GM12891 (cell line): Measurements from ENCODE around the gene ROCK2.

Experiments used
- PAX5 ChIP-seq: IDR thresholded peaks from 2 replicates; pipeline ENCODE4 v1.6.1; 2011; ENCODE audit warnings: low read length, moderate library complexity, mild to moderate bottlenecking; ENCODE audit not compliant: insufficient read depth, severe bottlenecking
- POLR2A ChIP-seq: IDR thresholded peaks from 2 replicates; pipeline ENCODE4 v1.6.1; 2011; ENCODE audit warnings: low read depth, low read length, control low read depth

- no peak for TF ChIP-seq POLR2A
- TF ChIP-seq PAX5, result no peak
Measured at GRCh38 chr2:11355194-11356053, 11.0 kb upstream of the ROCK2 start.
